CD4-positive, alpha-beta T cell (primary cell): Measurements from ENCODE around the gene TCFL5. TPM values are rescaled to one million over a fixed set of nuclear protein-coding genes. Genes with fewer than 3 reads are reported as not detected.

Experiments
- ATAC-seq: fragments of 200-7000 bp; cut with Tn5 transposase; one replicate; pipeline ENCODE4 v1.10.0; 2022; ENCODE audit warnings: mild to moderate bottlenecking; ENCODE audit not compliant: poor library complexity
- CTCF ChIA-PET: fragments of 350-600 bp; sonication (Branson Sonifier 250); formaldehyde crosslinking; loops from one replicate; lab custom pipeline; 2021; ENCODE audit warnings: antibody characterized with exemption, inconsistent platforms; lab: Charles Lee
- POLR2A ChIA-PET: fragments of 350-600 bp; sonication (Branson Sonifier 250); formaldehyde crosslinking; loops from one replicate; lab custom pipeline; 2021; ENCODE audit warnings: antibody characterized with exemption, inconsistent platforms; lab: Charles Lee
- DNase-seq, 14 experiments: peaks; one replicate each; pipeline ENCODE4 v3.0.0-alpha.2; 2013 to 2020; ENCODE audit warnings: mixed read lengths in 2 of 14
- H3K27ac ChIP-seq, 2 donors: one replicate each; pipeline versions ENCODE4 v1.5.1 to v1.7.0; 2013; ENCODE audit warnings: low read length in 2 of 2, low read depth in 1 of 2, mild to moderate bottlenecking in 1 of 2
- H3K27me3 ChIP-seq, 2 experiments: 1 replicate in 1 of 2; 2 replicates in 1 of 2; pipeline versions ENCODE4 v1.6.1 to v1.7.0; 2013; ENCODE audit warnings: low read length in 2 of 2, control low read depth in 1 of 2, mild to moderate bottlenecking in 1 of 2, moderate library complexity in 1 of 2; ENCODE audit not compliant: insufficient read depth in 2 of 2, control insufficient read depth in 1 of 2
- H3K36me3 ChIP-seq: one replicate; pipeline ENCODE4 v1.6.1; 2013; ENCODE audit warnings: low read length, control low read depth; ENCODE audit not compliant: insufficient read depth
- H3K4me1 ChIP-seq: one replicate; pipeline ENCODE4 v1.6.1; 2013; ENCODE audit warnings: low read length, control low read depth; ENCODE audit not compliant: insufficient read depth
- H3K4me3 ChIP-seq: one replicate; pipeline ENCODE4 v1.5.1; 2013; ENCODE audit warnings: mild to moderate bottlenecking, low read length, moderate library complexity
- H3K9me3 ChIP-seq, 2 experiments: 1 replicate in 1 of 2; 2 replicates in 1 of 2; pipeline versions ENCODE4 v1.6.1 to v1.7.0; 2013; ENCODE audit warnings: low read length in 2 of 2, mild to moderate bottlenecking in 2 of 2, control low read depth in 1 of 2, moderate library complexity in 1 of 2; ENCODE audit not compliant: control insufficient read depth in 1 of 2, insufficient read depth in 1 of 2
- H3K27ac Mint-ChIP-seq: one replicate; pipeline ENCODE4 v1.8.0; 2020; ENCODE audit warnings: mixed read lengths
- H3K27me3 Mint-ChIP-seq: one replicate; pipeline ENCODE4 v1.8.0; 2021; ENCODE audit warnings: mixed read lengths
- H3K36me3 Mint-ChIP-seq: one replicate; pipeline ENCODE4 v1.8.0; 2021; ENCODE audit warnings: low read depth, mixed read lengths
- H3K4me1 Mint-ChIP-seq: one replicate; pipeline ENCODE4 v1.8.0; 2021; ENCODE audit warnings: low read depth, mixed read lengths
- H3K4me3 Mint-ChIP-seq: one replicate; pipeline ENCODE4 v1.8.0; 2020; ENCODE audit warnings: mild to moderate bottlenecking, mixed read lengths
- H3K9me3 Mint-ChIP-seq: one replicate; pipeline ENCODE4 v1.8.0; 2020; ENCODE audit warnings: mixed read lengths
- intact Hi-C, 2 experiments: fragments of 100-400 bp; cut with DNase I in 1 of 2; cut with micrococcal nuclease in 1 of 2; formaldehyde crosslinking; loops; one replicate each; pipeline versions ENCODE4 v1.15.1 to v1.9.0; 2023 to 2025; cut with DNase I, micrococcal nuclease
- total RNA-seq, 174 experiments: library from RNA in 2 of 174; stranded (reverse) in 2 of 174; gene quantifications; one replicate each; pipeline ENCODE4 v1.2.3 and lab custom pipeline; 2021 to 2026
- TF ChIP-seq, protein P1 (sequence below): fragments of 200-600 bp; IDR thresholded peaks from one replicate; pipeline ENCODE4 v1.8.0; 2022; ENCODE audit warnings: antibody characterized with exemption, mild to moderate bottlenecking

Gene TCFL5
- total RNA-seq, 2 experiments from 2014 or later, result 5.9 to 6.3 TPM

DNA sequence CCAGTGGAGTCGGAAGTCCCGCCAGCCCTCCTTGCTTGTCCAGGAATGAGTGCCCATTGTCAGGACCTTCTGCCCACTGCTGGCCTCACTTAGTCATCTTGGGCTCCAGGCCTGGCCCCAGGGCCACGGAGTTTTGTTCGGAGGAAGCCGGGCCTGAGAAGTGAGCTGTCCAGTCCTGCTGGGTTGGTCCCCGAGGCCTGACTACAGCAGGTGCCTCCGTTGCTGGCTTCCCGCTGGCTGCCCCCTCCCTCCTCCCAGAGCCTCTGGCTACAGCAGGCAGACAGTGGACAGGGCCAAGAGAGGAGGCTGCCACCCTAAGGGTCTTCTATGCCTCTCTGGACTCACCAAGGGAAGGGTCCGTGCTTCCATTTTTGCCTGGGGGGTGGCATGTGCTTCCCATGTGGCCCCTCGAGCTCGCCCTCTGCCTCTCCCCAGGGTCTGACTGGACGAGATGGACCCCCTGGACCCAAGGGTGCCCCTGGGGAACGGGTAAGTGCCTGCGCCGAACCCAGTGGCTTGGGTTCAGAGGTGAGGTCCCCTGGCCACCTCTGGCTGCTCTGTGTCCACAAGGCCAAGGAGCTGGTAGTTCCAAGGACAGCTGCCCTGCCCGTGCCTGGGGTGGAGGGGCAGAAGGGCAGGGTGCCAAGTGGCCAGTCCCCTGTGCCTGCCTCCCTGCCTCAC lies 42.0 kb downstream of the TCFL5 start:
- Histone ChIP-seq H3K36me3 (no peaks in the 10 kb centered on the region), H3K9me3 (peaks cover 0 to 20% of the 10 kb centered on the region in 2 experiments), H3K4me3 (no peak overlapping the region), H3K27ac (no peak overlapping the region), H3K27me3 (peaks cover 44 to 46% of the 10 kb centered on the region in 2 experiments), H3K4me1 (peaks cover 34% of the 10 kb centered on the region)
- ChIA-PET POLR2A (no interaction called here), CTCF (no interaction called here)
- ATAC-seq, result no peak
- DNase-seq, result no peak
- intact Hi-C loops, result no loop called here
- no peak overlapping the region for H3K27ac Mint-ChIP-seq
- no peak overlapping the region for H3K4me3 Mint-ChIP-seq
- peaks cover 12% of the 10 kb centered on the region for H3K4me1 Mint-ChIP-seq
- H3K27me3 Mint-ChIP-seq, result peaks cover 23% of the 10 kb centered on the region
- H3K36me3 Mint-ChIP-seq, result no peaks in the 10 kb centered on the region
- TF ChIP-seq, protein P1, sequence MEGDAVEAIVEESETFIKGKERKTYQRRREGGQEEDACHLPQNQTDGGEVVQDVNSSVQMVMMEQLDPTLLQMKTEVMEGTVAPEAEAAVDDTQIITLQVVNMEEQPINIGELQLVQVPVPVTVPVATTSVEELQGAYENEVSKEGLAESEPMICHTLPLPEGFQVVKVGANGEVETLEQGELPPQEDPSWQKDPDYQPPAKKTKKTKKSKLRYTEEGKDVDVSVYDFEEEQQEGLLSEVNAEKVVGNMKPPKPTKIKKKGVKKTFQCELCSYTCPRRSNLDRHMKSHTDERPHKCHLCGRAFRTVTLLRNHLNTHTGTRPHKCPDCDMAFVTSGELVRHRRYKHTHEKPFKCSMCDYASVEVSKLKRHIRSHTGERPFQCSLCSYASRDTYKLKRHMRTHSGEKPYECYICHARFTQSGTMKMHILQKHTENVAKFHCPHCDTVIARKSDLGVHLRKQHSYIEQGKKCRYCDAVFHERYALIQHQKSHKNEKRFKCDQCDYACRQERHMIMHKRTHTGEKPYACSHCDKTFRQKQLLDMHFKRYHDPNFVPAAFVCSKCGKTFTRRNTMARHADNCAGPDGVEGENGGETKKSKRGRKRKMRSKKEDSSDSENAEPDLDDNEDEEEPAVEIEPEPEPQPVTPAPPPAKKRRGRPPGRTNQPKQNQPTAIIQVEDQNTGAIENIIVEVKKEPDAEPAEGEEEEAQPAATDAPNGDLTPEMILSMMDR, result no peak
- no peaks in the 10 kb centered on the region for H3K9me3 Mint-ChIP-seq

- H3K4me1 Mint-ChIP-seq, result peaks cover 12% of the 10 kb centered on the region
- Histone ChIP-seq H3K9me3 (peaks cover 0 to 22% of the 10 kb centered on the region in 2 experiments), H3K27me3 (peaks cover 44 to 47% of the 10 kb centered on the region in 2 experiments), H3K36me3 (no peaks in the 10 kb centered on the region), H3K27ac (no peak overlapping the region), H3K4me1 (peaks cover 26% of the 10 kb centered on the region), H3K4me3 (no peak overlapping the region)
- no peak overlapping the region for H3K27ac Mint-ChIP-seq
- TF ChIP-seq, protein P1, result no peak
- no peak overlapping the region for H3K4me3 Mint-ChIP-seq
- H3K36me3 Mint-ChIP-seq, result no peaks in the 10 kb centered on the region
- H3K9me3 Mint-ChIP-seq, result no peaks in the 10 kb centered on the region
- ChIA-PET POLR2A (no interaction called here), CTCF (no interaction called here)
- intact Hi-C loops, result no loop called here
- peaks cover 23% of the 10 kb centered on the region for H3K27me3 Mint-ChIP-seq
- no peak for DNase-seq
- no peak for ATAC-seq
Measured at GRCh38 chr20:62818592-62819493, 42.8 kb downstream of the TCFL5 start.

- no peaks in the 10 kb centered on the region for H3K36me3 Mint-ChIP-seq
- Histone ChIP-seq H3K9me3 (peaks cover 0 to 22% of the 10 kb centered on the region in 2 experiments), H3K27me3 (peaks cover 44 to 47% of the 10 kb centered on the region in 2 experiments), H3K4me1 (peaks cover 26% of the 10 kb centered on the region), H3K4me3 (no peak overlapping the region), H3K36me3 (no peaks in the 10 kb centered on the region), H3K27ac (no peak overlapping the region)
- TF ChIP-seq, protein P1, result no peak
- H3K27me3 Mint-ChIP-seq, result peaks cover 23% of the 10 kb centered on the region
- H3K4me3 Mint-ChIP-seq, result no peak overlapping the region
- intact Hi-C loops, result no loop called here
- no peaks in the 10 kb centered on the region for H3K9me3 Mint-ChIP-seq
- ATAC-seq, result no peak
- no peak overlapping the region for H3K27ac Mint-ChIP-seq
- ChIA-PET CTCF (no interaction called here), POLR2A (no interaction called here)
- H3K4me1 Mint-ChIP-seq, result peaks cover 12% of the 10 kb centered on the region
- no peak for DNase-seq
Measured at GRCh38 chr20:62817975-62818591, 43.5 kb downstream of the TCFL5 start.
